Lung (tissue), 13 donors: ENCODE measurements around the gene FCGR2B. TPM values are rescaled to one million over a fixed set of nuclear protein-coding genes. Genes with fewer than 3 reads are reported as not detected.

Experiments
- ATAC-seq: fragments of 200-7000 bp; cut with Tn5 transposase; one replicate; pipeline ENCODE4 v1.9.1; 2020; ENCODE audit warnings: moderate number of reproducible peaks; ENCODE audit not compliant: insufficient read depth, low FRiP score
- DNase-seq, 3 donors: peaks; one replicate each; pipeline ENCODE4 v3.0.0-alpha.2; 2013 to 2017
- H3K27ac ChIP-seq, 2 donors: one replicate each; pipeline ENCODE4 v1.5.1; 2013; ENCODE audit warnings: mild to moderate bottlenecking in 2 of 2, moderate library complexity in 2 of 2, control low read depth in 1 of 2, inconsistent platforms in 1 of 2, low read depth in 1 of 2, low read length in 1 of 2
- H3K27me3 ChIP-seq, 3 donors: one replicate each; pipeline ENCODE4 v1.5.1; 2013; ENCODE audit warnings: low read length in 2 of 3; ENCODE audit not compliant: control insufficient read depth in 3 of 3, insufficient read depth in 3 of 3
- H3K36me3 ChIP-seq, 4 donors: one replicate each; pipeline ENCODE4 v1.5.1; 2013; ENCODE audit warnings: low read length in 4 of 4, mild to moderate bottlenecking in 1 of 4, moderate library complexity in 1 of 4; ENCODE audit not compliant: control insufficient read depth in 4 of 4, insufficient read depth in 4 of 4
- H3K4me1 ChIP-seq, 5 donors: one replicate each; pipeline ENCODE4 v1.5.1; 2013; ENCODE audit warnings: low read length in 5 of 5, mild to moderate bottlenecking in 2 of 5, moderate library complexity in 1 of 5; ENCODE audit not compliant: control insufficient read depth in 5 of 5, insufficient read depth in 5 of 5
- H3K4me3 ChIP-seq: one replicate; pipeline ENCODE4 v1.5.1; 2013; ENCODE audit warnings: mild to moderate bottlenecking, control low read depth, moderate library complexity
- H3K9ac ChIP-seq, 2 donors: one replicate each; pipeline ENCODE4 v1.5.1; 2013; ENCODE audit warnings: low read length in 2 of 2, control low read depth in 1 of 2; ENCODE audit not compliant: insufficient read depth in 1 of 2
- H3K9me3 ChIP-seq, 4 donors: one replicate each; pipeline ENCODE4 v1.5.1; 2013; ENCODE audit warnings: low read length in 3 of 4, mild to moderate bottlenecking in 1 of 4, moderate library complexity in 1 of 4; ENCODE audit not compliant: control insufficient read depth in 4 of 4, insufficient read depth in 3 of 4
- WGBS, 2 donors: extraction: QIAGEN DNeasy Blood & Tissue Kit; methylation state at CpG; one replicate each; pipeline ENCODE4 v1.1.7; 2013; 5-methylcytosine and 5-hydroxymethylcytosine counted together
- polyA plus RNA-seq, 2 donors: library from polyadenylated mRNA; stranded (reverse); fragments of 200-250 nt; gene quantifications; one replicate each; pipeline ENCODE4 v1.2.1, GENCODE V29; 2013
- small RNA-seq: library from RNA; depleted of rRNA; stranded (forward); fragments of <200 nt; gene quantifications from one replicate; pipeline ENCODE3, GENCODE V24; 2014; ENCODE audit warnings: low replicate concordance
- total RNA-seq, 2 donors: library from RNA; depleted of rRNA in 1 of 2; stranded (reverse); fragments of >200 nt in 1 of 2; gene quantifications; one replicate each; pipeline ENCODE4 v1.2.1, GENCODE V29; 2014 to 2021
- TF ChIP-seq, protein P1 (sequence below): IDR thresholded peaks from 2 replicates; pipeline ENCODE4 v1.5.1; 2012; ENCODE audit warnings: mild to moderate bottlenecking; ENCODE audit errors: control extremely low read depth, extremely low read depth
- donor health status: control.
- donor health status: control.
- donor health status: Bipolar disorder and iron deficiency.
- donor health status: healthy.
- donor health status: DM: yes; HTN: yes; CAD: no.

Gene FCGR2B
- total and polyA plus RNA-seq, 4 donors, result 6.8 to 12.3 (median 10.5) TPM

DNA sequence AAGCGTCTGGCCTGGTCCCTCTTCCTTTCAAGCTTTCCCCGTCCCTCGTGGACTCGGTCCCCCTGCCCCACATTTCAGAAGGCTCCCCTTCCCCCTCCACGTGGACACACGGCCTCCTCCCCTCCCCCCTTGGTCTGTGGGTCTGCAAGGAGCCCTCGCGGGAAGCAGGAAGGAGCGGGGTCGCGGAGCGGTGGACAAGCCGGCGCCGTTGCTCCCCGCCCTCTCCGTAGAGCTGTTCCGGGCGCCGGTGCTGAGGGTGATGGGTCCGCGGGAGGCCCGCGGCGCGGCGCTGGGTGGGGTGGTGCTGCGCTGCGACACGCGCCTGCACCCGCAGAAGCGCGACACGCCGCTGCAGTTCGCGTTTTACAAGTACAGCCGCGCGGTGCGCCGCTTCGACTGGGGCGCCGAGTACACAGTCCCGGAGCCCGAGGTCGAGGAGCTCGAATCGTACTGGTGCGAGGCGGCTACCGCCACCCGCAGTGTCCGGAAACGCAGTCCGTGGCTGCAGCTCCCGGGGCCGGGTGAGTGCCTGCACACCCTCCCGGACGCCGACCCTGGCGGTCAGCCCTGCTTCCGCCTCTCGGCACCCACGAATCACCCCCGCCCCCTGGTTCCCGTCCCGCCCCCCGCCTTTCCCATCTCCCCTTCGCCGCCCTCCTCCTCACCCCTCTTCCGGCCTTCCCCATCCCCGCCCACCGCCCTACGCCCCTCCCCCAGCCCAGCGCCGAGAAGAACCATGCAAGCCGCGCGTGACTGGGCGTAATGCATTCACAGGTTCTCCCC, 63.7 kb downstream of the FCGR2B start:
- Histone ChIP-seq H3K4me3 (peak overlapping the region; percentile 74), H3K9ac (peak overlapping the region; percentile 57 to 65), H3K36me3 (no peaks in the 10 kb centered on the region), H3K9me3 (no peaks in the 10 kb centered on the region), H3K27me3 (peaks cover 0 to 4% (median 0%) of the 10 kb centered on the region in 3 donors), H3K4me1 (peaks cover 0 to 9% (median 0%) of the 10 kb centered on the region in 5 donors), H3K27ac (peak overlapping the region; percentile 68 to 85)
- TF ChIP-seq, protein P1, sequence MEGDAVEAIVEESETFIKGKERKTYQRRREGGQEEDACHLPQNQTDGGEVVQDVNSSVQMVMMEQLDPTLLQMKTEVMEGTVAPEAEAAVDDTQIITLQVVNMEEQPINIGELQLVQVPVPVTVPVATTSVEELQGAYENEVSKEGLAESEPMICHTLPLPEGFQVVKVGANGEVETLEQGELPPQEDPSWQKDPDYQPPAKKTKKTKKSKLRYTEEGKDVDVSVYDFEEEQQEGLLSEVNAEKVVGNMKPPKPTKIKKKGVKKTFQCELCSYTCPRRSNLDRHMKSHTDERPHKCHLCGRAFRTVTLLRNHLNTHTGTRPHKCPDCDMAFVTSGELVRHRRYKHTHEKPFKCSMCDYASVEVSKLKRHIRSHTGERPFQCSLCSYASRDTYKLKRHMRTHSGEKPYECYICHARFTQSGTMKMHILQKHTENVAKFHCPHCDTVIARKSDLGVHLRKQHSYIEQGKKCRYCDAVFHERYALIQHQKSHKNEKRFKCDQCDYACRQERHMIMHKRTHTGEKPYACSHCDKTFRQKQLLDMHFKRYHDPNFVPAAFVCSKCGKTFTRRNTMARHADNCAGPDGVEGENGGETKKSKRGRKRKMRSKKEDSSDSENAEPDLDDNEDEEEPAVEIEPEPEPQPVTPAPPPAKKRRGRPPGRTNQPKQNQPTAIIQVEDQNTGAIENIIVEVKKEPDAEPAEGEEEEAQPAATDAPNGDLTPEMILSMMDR, result no peak
- ATAC-seq (peak; percentile 91), DNase-seq (peak; percentile 92 to 94 (median 93))
- WGBS, 2 donors, result 0% methylated on average over 48 to 82 of the region's 83 CpGs

DNA sequence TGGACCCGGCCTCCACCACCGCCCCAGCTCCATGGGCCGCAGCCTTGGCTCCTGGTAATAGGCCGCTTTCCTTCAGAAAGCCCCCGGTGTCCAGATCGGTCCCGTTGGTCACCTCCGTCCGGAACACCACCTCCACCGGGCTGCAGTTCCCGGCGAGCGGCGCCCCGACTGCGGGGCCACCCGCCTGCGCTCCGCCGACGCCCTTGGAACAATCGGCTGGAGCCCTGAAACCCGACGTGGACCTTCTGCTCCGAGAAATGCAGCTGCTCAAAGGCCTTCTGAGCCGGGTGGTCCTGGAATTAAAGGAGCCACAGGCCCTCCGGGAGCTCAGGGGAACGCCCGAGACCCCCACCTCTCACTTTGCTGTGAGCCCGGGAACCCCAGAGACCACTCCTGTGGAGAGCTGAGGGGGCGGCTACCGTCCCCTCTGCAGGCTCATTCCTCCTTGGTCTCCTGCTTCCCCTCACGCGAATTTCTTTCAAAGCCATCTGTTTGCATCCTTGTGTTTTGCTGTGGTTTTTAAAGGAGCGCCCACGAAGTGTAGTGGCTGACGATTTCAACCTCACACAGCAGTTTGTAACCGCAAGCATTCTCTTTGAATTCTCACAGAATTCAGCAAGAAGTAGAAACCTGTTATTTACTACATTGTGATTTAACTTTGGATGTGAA, 64.4 kb downstream of the FCGR2B start:
- ATAC-seq (no peak), DNase-seq (peak in 2 of 3 donors; percentile 34 to 49)
- WGBS, 2 donors, result 3 to 4% methylated on average over 38 of the region's 38 CpGs
- Histone ChIP-seq H3K9me3 (no peaks in the 10 kb centered on the region), H3K4me1 (peaks cover 0 to 9% (median 0%) of the 10 kb centered on the region in 5 donors), H3K36me3 (no peaks in the 10 kb centered on the region), H3K27me3 (peaks cover 0 to 7% (median 2%) of the 10 kb centered on the region in 3 donors), H3K27ac (peak overlapping the region; percentile 55 to 68), H3K4me3 (peak overlapping the region; percentile 56), H3K9ac (peak overlapping the region; percentile 57 to 65)
- TF ChIP-seq, protein P1, result no peak

Small RNA genes within 50 kb of the gene (small RNA-seq; reads per million reads assigned to genes)
- gene RF00019, result not detected

Other genes with a start within 250 kb of the FCGR2B start
- gene FCGR2A, start 157.7 kb upstream of the FCGR2B start, total RNA-seq, result 10 to 100 TPM; 83.7 to 94.9 TPM
- 100 to 1,000 TPM in 1 of 2 donors, 10 to 100 TPM in 1; 37.6 to 204 TPM for gene FCGR2A, start 157.7 kb upstream of the FCGR2B start, polyA plus RNA-seq
- gene HSPA6, start 138.6 kb upstream of the FCGR2B start, total RNA-seq, result 10 to 100 TPM; 11.7 to 42.5 TPM
- 10 to 100 TPM; 21.1 to 29.3 TPM for gene HSPA6, start 138.6 kb upstream of the FCGR2B start, polyA plus RNA-seq
- 100 to 1,000 TPM in 1 of 2 donors, 10 to 100 TPM in 1; 33.3 to 110 TPM for gene FCGR3A, start 113.3 kb upstream of the FCGR2B start, total RNA-seq
- gene FCGR3A, start 113.3 kb upstream of the FCGR2B start, polyA plus RNA-seq, result 100 to 1,000 TPM in 1 of 2 donors, 10 to 100 TPM in 1; 27.1 to 211 TPM
- 10 to 100 TPM in 1 of 2 donors, 1 to 10 TPM in 1; 9.9 to 15.7 TPM for gene FCGR3B, start 32.0 kb upstream of the FCGR2B start, total RNA-seq
- 10 to 100 TPM in 1 of 2 donors, 1 to 10 TPM in 1; 1.8 to 79.0 TPM for gene FCGR3B, start 32.0 kb upstream of the FCGR2B start, polyA plus RNA-seq
- 1 to 10 TPM in 1 of 2 donors, under 1 TPM in 1; 0.25 to 3.9 TPM for gene FCRLA, start 44.1 kb downstream of the FCGR2B start, total RNA-seq
- 1 to 10 TPM in 1 of 2 donors, under 1 TPM in 1; 0.14 to 1.2 TPM for gene FCRLA, start 44.1 kb downstream of the FCGR2B start, polyA plus RNA-seq
- under 1 TPM; 0.34 to 0.86 TPM for gene FCRLB, start 58.4 kb downstream of the FCGR2B start, total RNA-seq
- under 1 TPM; 0.59 to 0.90 TPM for gene FCRLB, start 58.4 kb downstream of the FCGR2B start, polyA plus RNA-seq
- 10 to 100 TPM; 19.4 to 60.1 TPM for gene DUSP12, start 86.6 kb downstream of the FCGR2B start, total RNA-seq
- gene DUSP12, start 86.6 kb downstream of the FCGR2B start, polyA plus RNA-seq, result 10 to 100 TPM; 15.0 to 27.1 TPM
- gene ATF6, start 103.2 kb downstream of the FCGR2B start, total RNA-seq, result 10 to 100 TPM; 27.7 to 44.8 TPM
- gene ATF6, start 103.2 kb downstream of the FCGR2B start, polyA plus RNA-seq, result 10 to 100 TPM in 1 of 2 donors, 1 to 10 TPM in 1; 4.3 to 17.6 TPM